Stimulated activated CD8-positive, alpha-beta memory T cell treated with anti-CD3 and anti-CD28 coated beads, Interleukin-15, amount 100 ng/mL, for 48 hours (primary cell): ENCODE results near the gene TSPAN13.
"Not testable (repeated sequence)": the region's sequence is repeated elsewhere in the genome, so short reads cannot be mapped to it uniquely, and the experiment has no call there.

Experiments
- DNase-seq, 2 donors: peaks; one replicate each; pipeline ENCODE4 v3.0.0-alpha.2; 2020; ENCODE audit warnings: low read depth in 2 of 2

The TSPAN13 gene

DNA sequence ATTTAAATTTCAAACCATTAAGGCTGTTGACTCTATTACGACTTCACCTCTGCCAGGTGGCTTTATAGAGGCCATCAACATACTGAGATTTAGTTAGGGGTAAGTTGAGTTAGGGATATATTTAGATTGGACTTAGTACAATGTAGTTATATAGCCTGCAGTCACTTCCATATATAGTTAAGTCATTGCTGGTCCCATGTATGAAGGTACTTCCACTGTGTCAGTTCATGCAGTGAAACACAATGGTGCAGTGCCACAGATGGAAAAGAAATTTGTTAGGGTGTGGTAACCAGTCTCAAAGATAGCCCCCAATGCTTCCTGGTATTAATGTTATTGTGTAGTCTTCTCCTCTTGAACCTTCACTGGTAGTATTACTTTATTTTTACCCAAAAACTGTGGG lies 12.6 kb upstream of the TSPAN13 start:
- DNase-seq: no peak

- DNase-seq: no peak
These were observed 11.9 kb upstream of the TSPAN13 start for GRCh38 chr7:16741676-16742075.

GRCh38 chr7:16742547-16742946 lies 11.0 kb upstream of the TSPAN13 start:
- no peak for DNase-seq

- no peak for DNase-seq
These were observed 10.3 kb upstream of the TSPAN13 start for GRCh38 chr7:16743236-16743635.

- DNase-seq: no peak
These were observed 8.9 kb upstream of the TSPAN13 start for GRCh38 chr7:16744518-16745250.

DNA sequence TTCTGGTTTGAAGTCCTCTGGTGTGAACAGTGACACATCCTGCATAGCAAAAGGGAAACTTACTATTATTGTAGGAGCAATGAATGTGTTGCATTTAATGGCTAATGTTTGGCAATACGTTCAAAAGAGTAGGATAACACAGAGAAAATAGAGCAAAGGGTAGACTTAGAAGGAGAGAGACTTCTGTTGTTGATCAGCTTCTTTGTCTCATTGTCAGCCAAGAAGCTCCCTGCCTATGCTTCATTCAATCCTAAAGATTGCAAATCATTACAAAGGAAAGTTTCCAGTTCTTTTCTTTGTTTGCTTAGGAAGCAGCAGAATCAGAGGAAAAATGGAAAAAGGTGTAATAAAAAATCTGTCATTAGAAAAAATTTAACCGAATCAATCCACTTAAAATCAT lies 7.9 kb upstream of the TSPAN13 start:
- no peak for DNase-seq

GRCh38 chr7:16747102-16747501 lies 6.5 kb upstream of the TSPAN13 start:
- no peak for DNase-seq

- peak in 1 of 2 donors; percentile 0 for DNase-seq
These were observed 639 bp downstream of the TSPAN13 start for GRCh38 chr7:16753932-16754855.

GRCh38 chr7:16754856-16755317 lies 1.3 kb downstream of the TSPAN13 start:
- no peak for DNase-seq

GRCh38 chr7:16755397-16755796 lies 1.8 kb downstream of the TSPAN13 start:
- DNase-seq: no peak

DNA sequence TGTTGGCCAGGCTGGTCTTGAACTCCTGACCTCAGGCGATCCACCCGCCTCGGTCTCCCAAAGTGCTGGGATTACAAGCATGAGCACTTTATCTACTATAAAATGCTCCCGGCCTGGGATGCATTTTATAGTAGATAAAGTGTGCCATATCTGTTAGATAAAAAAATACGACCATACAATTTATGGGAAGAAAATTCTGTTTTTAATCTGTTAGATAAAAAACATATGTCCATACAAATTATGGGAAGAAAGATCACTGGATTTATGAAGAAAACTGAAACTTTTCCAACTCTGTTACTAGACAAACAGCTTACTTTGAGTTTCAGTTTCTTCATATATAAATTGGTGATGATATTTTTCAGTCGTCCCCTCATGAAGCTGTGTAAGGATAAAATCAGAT lies 4.5 kb downstream of the TSPAN13 start:
- DNase-seq: no peak

- no peak for DNase-seq
These were observed 5.4 kb downstream of the TSPAN13 start for GRCh38 chr7:16758631-16759611.

- DNase-seq: no peak
These were observed 6.3 kb downstream of the TSPAN13 start for GRCh38 chr7:16759840-16760239.

- DNase-seq: no peak
These were observed 8.6 kb downstream of the TSPAN13 start for GRCh38 chr7:16762177-16762576.

DNA sequence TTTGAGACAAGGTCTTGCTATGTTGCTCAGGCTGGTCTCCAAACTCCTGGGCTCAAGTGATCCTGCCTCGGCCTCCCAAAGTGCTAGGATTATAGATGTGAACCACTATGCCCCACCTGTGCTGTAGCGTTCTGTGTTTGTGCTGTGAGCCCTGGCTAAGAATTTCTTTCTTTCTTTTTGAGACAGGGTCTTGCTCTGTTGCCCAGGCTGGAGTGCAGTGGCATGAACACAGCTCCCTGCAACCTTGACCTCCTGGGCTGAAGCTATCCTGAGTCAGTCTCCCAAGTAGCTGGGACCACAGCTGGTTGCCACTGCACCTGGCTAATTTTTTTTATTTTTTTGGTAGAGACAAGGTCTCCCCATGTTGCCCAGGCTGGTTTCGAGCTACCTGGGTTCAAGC lies 11.4 kb downstream of the TSPAN13 start:
- DNase-seq: no peak

DNA sequence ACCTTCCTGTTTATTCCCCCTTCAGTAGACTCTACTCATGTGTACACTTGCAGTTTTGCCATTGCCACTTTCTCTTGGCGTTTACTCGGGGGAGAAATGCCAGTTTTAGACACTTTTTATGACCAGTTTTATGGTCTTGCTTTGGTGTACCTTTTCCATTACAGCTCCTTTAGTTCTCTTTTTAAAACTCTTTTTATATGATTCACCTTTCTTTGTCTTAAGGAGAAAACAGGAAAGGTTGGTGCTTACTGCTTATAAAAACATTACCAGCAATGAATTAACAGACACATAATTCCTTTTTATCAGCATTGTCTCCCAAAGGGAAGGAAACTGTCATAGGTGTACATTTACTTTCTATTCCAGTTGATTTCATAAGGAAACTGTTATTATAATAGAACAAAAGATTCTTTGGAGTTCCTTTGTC lies 11.9 kb downstream of the TSPAN13 start:
- no peak for DNase-seq

GRCh38 chr7:16769994-16770393 lies 16.4 kb downstream of the TSPAN13 start:
- not testable (repeated sequence) for DNase-seq

DNA sequence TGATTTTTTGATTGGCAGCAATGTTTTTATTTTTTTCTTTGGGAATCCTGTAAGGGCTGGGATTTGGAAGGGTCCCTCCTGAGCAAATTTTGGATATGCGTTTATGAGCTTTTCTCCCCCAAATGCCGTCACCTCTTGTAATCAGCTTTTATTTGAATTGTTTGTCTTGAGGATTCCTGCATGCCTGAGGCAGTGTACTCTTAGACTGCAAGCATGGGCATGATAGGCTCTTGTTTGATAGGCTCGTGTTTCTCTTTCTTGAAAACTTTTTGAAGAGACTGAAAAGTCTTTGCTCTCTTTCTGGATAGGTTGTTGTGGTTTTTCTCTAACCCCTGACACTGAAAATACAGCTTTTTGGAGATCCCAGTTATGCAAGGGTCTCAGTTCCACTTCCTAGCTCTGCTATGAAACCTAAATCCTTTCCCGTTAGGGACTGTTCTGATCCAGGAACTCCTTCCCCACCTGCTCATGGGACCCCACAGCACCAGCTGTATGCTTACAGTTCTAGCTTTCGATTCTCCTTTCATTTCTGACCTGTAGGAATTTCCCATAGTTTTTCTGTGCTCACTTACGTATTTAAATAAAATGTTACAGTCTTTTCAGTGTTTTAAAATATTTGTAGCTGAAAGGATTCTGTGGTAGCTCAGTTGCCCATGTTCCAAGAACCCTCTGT lies 17.2 kb downstream of the TSPAN13 start:
- DNase-seq: no peak

GRCh38 chr7:16773326-16773725 lies 19.8 kb downstream of the TSPAN13 start:
- no peak for DNase-seq

DNA sequence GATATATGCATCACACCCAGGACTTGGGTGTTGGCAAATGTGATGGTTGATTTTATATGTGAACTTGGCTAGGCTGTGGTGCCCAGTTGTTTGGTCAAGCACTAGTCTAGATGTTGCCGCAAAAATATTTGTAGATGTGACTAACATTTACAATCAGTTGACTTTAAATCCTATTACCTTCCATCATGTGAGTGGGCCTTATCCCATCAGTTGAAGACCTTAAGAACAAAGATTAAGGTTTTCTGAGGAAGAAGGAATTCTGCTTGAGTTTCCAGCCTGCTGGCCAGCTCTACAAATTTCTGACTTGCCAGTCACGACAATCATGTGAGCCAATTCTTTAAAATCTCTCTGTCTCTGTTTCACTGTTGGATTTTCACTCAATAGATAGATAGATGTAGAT lies 20.3 kb downstream of the TSPAN13 start:
- DNase-seq: no peak

DNA sequence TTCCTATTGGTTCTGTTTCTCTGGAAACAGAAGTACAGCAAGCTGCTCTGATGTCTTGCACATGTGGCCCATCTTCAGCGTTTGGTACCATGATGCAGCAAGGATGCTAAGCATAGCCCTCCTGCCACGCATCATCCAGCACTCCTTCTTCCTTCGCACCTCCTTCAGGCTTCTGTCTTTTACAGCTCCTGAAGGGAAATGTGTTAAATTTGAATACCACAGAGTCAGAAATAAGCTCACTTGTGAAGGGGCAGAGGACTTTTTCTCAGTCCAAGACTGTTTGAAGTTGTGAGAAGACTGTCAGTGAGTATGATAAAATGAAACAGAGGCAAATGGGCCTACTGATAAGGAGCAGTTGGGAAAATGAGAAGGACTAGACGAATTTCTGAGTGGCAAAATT lies 20.7 kb downstream of the TSPAN13 start:
- no peak for DNase-seq
